ENCODE data around the gene PHLPP1.

- TF ChIP-seq CTCF (IDR thresholded peaks at IDR 0.05) = no peak
- no peak for TF ChIP-seq POLR2A (IDR thresholded peaks at IDR 0.05)
These were observed 42.2 kb downstream of the PHLPP1 start for GRCh38 chr18:62757399-62758010.
